Stomach (tissue), 9 donors: ENCODE measurements around the gene ANKFN1. TPM values are rescaled to one million over a fixed set of nuclear protein-coding genes. Genes with fewer than 3 reads are reported as not detected.

ENCODE experiments used
- DNase-seq, 2 donors: peaks; one replicate each; pipeline versions ENCODE4 v3.0.0 to v3.0.0-alpha.2; 2013 to 2019
- H3K27ac ChIP-seq, 5 donors: fragments of 200-600 bp in 4 of 5; sonication (generic) in 4 of 5; one replicate each; pipeline ENCODE4 v1.5.1; 2013 to 2019; ENCODE audit warnings: mild to moderate bottlenecking in 1 of 5, moderate library complexity in 1 of 5
- H3K27me3 ChIP-seq, 3 donors: fragments of 200-600 bp; sonication (generic); one replicate each; pipeline ENCODE4 v1.5.1; 2017 to 2019; ENCODE audit warnings: mixed run types in 1 of 3
- H3K36me3 ChIP-seq, 4 donors: fragments of 200-600 bp; sonication (generic); 1 replicate in 3 of 4; 2 replicates in 1 of 4; pipeline ENCODE4 v1.5.1; 2016 to 2019
- H3K4me1 ChIP-seq, 4 donors: fragments of 200-600 bp; sonication (generic); one replicate each; pipeline ENCODE4 v1.5.1; 2016 to 2019
- H3K4me3 ChIP-seq, 4 donors: fragments of 200-600 bp; sonication (generic) in 3 of 4; one replicate each; pipeline ENCODE4 v1.5.1; 2016 to 2019; ENCODE audit warnings: mild to moderate bottlenecking in 1 of 4
- H3K9me3 ChIP-seq, 4 donors: fragments of 200-600 bp; sonication (generic); one replicate each; pipeline ENCODE4 v1.5.1; 2016 to 2019
- CTCF ChIP-seq, 7 experiments: fragments of 450-650 bp in 4 of 7; fragments of 200-600 bp in 3 of 7; sonication (generic) in 3 of 7; IDR thresholded peaks; one replicate each; pipeline ENCODE4 v1.5.1; 2016 to 2019; ENCODE audit warnings: antibody characterized with exemption in 7 of 7, control low read depth in 2 of 7, mild to moderate bottlenecking in 1 of 7
- EP300 ChIP-seq: sonication (generic); formaldehyde crosslinking; IDR thresholded peaks from one replicate; pipeline ENCODE4 v1.6.1; 2017; ENCODE audit warnings: antibody characterized with exemption
- POLR2A ChIP-seq, 4 donors: fragments of 450-650 bp; IDR thresholded peaks; one replicate each; pipeline ENCODE4 v1.6.1; 2016; ENCODE audit warnings: antibody characterized with exemption in 4 of 4, control low read depth in 2 of 4, mild to moderate bottlenecking in 1 of 4, moderate library complexity in 1 of 4
- POLR2AphosphoS5 ChIP-seq, 3 donors: sonication (generic); formaldehyde crosslinking; IDR thresholded peaks; one replicate each; pipeline ENCODE4 v1.6.1; 2016; ENCODE audit warnings: antibody characterized with exemption in 3 of 3
- WGBS, 5 donors: extraction: QIAGEN DNeasy Blood & Tissue Kit in 3 of 5; methylation state at CpG; one replicate each; pipeline versions ENCODE4 v1.1.5 to v1.1.7; 2013 to 2018; 5-methylcytosine and 5-hydroxymethylcytosine counted together
- intact Hi-C: fragments of 100-400 bp; cut with DNase I; formaldehyde crosslinking; loops from one replicate; pipeline ENCODE4 v1.15.1; 2023; ENCODE audit warnings: low total_unique reads
- polyA plus RNA-seq, 3 donors: library from polyadenylated mRNA; stranded (reverse); fragments of 200-250 nt; gene quantifications; one replicate each; pipeline ENCODE4 v1.2.3, GENCODE V29; 2013
- total RNA-seq, 5 donors: library from RNA; depleted of rRNA; stranded (reverse); fragments of >200 nt; gene quantifications; one replicate each; pipeline versions ENCODE4 v1.1.0 to v1.2.3, GENCODE V29; 2014 to 2016
- donor health status: healthy with polysubstance abuse.
- donor health status: Bipolar disorder and iron deficiency.
- donor health status: healthy.

Gene ANKFN1
- total and polyA plus RNA-seq, 8 donors, result 0.10 to 2.9 (median 1.3) TPM; not detected in 4

GRCh38 chr17:56230660-56231059 is 77.4 kb downstream of the ANKFN1 start:
- Histone ChIP-seq H3K9me3 (no peaks in the 10 kb centered on the region), H3K27me3 (no peaks in the 10 kb centered on the region), H3K4me1 (no peaks in the 10 kb centered on the region), H3K4me3 (no peak overlapping the region), H3K36me3 (no peaks in the 10 kb centered on the region), H3K27ac (no peak overlapping the region)
- intact Hi-C loops, result no loop called here
- DNase-seq, result no peak
- TF ChIP-seq POLR2AphosphoS5 (IDR thresholded peaks at IDR 0.05) (no peak), CTCF (IDR thresholded peaks at IDR 0.05) (no peak), EP300 (no peak), POLR2A (IDR thresholded peaks at IDR 0.05) (no peak)
- WGBS, 5 donors, result 63 to 77% (median 75%) methylated on average over 4 of the region's 4 CpGs

- H3K36me3 ChIP-seq, result no peaks in the 10 kb centered on the region
- no peak for DNase-seq
- no peaks in the 10 kb centered on the region for H3K4me1 ChIP-seq
- H3K4me3 ChIP-seq, result no peak overlapping the region
- 68 to 83% (median 80%) methylated on average over 2 of the region's 2 CpGs for WGBS, 5 donors
- no peaks in the 10 kb centered on the region for H3K27me3 ChIP-seq
- TF ChIP-seq CTCF (IDR thresholded peaks at IDR 0.05), result no peak
- no peak for TF ChIP-seq POLR2AphosphoS5 (IDR thresholded peaks at IDR 0.05)
- TF ChIP-seq EP300, result no peak
- TF ChIP-seq POLR2A (IDR thresholded peaks at IDR 0.05), result no peak
- intact Hi-C loops, result no loop called here
- no peak overlapping the region for H3K27ac ChIP-seq
- H3K9me3 ChIP-seq, result no peaks in the 10 kb centered on the region
Observed at GRCh38 chr17:56231252-56231651, 78.0 kb downstream of the ANKFN1 start.

- Histone ChIP-seq H3K4me3 (no peak overlapping the region), H3K9me3 (no peaks in the 10 kb centered on the region), H3K4me1 (no peaks in the 10 kb centered on the region), H3K36me3 (no peaks in the 10 kb centered on the region), H3K27me3 (no peaks in the 10 kb centered on the region), H3K27ac (no peak overlapping the region)
- 67 to 72% (median 70%) methylated on average over 5 of the region's 5 CpGs for WGBS, 5 donors
- TF ChIP-seq CTCF (IDR thresholded peaks at IDR 0.05) (no peak), EP300 (no peak), POLR2A (IDR thresholded peaks at IDR 0.05) (no peak), POLR2AphosphoS5 (IDR thresholded peaks at IDR 0.05) (no peak)
- DNase-seq, result no peak
- intact Hi-C loops, result no loop called here
Observed at GRCh38 chr17:56231693-56232092, 78.4 kb downstream of the ANKFN1 start.

GRCh38 chr17:56244268-56244890 is 91.1 kb downstream of the ANKFN1 start:
- Histone ChIP-seq H3K27me3 (no peaks in the 10 kb centered on the region), H3K36me3 (no peaks in the 10 kb centered on the region), H3K27ac (no peak overlapping the region), H3K4me1 (no peaks in the 10 kb centered on the region), H3K4me3 (no peak overlapping the region), H3K9me3 (no peaks in the 10 kb centered on the region)
- no peak for DNase-seq
- TF ChIP-seq POLR2A (IDR thresholded peaks at IDR 0.05) (no peak), CTCF (IDR thresholded peaks at IDR 0.05) (no peak), EP300 (no peak), POLR2AphosphoS5 (IDR thresholded peaks at IDR 0.05) (no peak)
- intact Hi-C loops, result no loop called here
- WGBS, 5 donors, result 90 to 100% (median 96%) methylated on average over 2 of the region's 2 CpGs
